ENCODE data around the gene NLRP3.
"Not testable (repeated sequence)": the region's sequence is repeated elsewhere in the genome, so short reads cannot be mapped to it uniquely, and the experiment has no call there.

The NLRP3 gene

GRCh38 chr1:247472035-247472434, 56.1 kb downstream of the NLRP3 start:
- DNase-seq, result no peak

DNA sequence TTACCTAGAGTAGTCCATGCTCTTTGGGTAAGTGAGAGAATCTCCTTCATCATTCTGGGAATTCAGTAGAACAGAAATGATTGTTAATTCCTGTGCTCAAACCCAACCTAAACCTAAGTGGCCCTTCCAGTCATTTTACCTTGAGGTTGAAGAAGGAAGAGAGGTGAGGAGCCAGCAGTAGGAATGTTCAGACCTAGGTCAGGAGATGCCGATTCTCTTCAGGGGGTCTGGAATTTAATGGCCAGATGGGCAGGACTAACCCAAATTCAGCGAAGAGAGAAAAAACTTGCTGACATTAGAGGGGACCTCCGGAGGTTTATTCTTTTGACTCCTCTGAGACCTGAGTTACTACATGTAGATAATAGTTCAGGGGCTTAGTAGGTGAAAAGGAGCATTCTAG, 58.4 kb downstream of the NLRP3 start:
- no peak for DNase-seq

DNA sequence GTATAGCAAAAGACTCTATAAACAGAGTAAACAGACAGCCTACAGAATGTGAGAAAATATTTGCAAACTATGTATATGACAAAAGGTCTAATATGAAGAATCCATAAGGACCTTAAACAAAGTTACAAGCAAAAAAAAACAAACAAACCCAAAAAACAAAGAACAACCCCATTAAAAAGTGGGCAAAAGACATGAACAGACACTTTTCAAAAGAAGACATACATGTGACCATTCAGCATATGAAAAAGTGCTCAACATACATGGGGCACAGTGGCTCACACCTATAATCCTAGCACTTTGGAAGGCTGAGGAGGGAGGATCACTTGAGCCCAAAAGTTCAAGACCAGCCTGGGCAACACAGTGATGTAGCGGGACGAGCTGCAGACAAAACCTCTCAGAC, 59.8 kb downstream of the NLRP3 start:
- no peak for DNase-seq

- DNase-seq, result not testable (repeated sequence)
Observed at GRCh38 chr1:247476328-247477058, 60.5 kb downstream of the NLRP3 start.

- DNase-seq, result no peak
Observed at GRCh38 chr1:247482747-247483146, 66.8 kb downstream of the NLRP3 start.

DNA sequence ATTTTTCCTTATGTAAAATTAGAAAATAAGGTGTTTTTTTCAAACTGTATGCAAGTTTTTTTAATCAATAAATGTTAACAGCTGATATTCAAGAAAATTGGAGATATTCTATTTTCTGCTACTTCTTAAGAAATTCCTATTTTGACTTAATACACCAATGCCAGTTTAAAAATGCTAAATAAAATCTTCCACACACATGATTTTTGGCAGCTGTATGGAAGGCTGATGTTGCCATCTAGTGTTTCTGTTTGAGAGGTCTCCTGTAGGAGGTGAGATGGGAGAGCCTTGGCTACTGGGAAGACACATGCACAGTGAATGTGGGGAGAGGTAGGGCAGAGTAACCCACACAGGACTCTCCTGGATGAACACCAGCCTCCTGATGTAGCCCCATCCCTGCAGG, 71.1 kb downstream of the NLRP3 start:
- DNase-seq, result peak; percentile 23 to 35

- no peak for DNase-seq
Observed at GRCh38 chr1:247491328-247491727, 75.4 kb downstream of the NLRP3 start.

DNA sequence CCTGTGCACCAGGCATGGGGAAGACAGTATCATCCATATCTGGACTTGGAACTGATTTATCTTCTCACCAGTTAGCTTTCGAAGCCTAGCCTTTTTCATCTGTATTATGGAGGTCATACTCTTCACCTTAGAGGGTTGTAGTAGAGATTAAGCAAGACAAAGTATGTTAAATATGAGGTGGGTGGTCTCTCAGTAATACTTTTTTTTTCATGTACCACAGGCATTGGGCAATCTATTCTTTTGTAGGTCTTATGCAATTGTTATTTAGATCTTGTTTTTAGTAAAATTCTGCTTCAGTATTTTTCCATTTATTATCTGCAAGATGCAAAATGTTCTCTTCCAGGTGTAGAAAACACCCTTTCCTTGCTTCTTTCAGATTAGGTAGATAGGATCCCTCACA, 77.1 kb downstream of the NLRP3 start:
- no peak for DNase-seq

DNA sequence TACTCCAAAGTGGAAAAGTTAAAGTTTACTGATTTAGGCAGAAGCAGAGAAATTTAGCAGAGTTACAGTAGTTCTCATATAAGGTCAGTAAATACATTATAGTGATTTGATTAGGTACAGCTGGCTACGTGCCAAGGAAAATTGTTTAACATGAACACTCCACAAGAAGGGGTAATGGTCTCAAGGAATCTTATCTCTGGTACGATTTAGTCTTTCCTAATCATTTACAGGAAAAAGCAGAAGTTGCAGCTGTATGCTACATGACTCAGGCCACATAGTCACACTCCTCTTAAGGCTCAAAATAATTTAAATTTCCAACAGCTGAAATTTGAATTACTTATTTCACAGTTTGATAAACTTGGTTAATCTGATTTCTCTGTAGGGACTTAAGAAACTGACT, 78.8 kb downstream of the NLRP3 start:
- no peak for DNase-seq

DNA sequence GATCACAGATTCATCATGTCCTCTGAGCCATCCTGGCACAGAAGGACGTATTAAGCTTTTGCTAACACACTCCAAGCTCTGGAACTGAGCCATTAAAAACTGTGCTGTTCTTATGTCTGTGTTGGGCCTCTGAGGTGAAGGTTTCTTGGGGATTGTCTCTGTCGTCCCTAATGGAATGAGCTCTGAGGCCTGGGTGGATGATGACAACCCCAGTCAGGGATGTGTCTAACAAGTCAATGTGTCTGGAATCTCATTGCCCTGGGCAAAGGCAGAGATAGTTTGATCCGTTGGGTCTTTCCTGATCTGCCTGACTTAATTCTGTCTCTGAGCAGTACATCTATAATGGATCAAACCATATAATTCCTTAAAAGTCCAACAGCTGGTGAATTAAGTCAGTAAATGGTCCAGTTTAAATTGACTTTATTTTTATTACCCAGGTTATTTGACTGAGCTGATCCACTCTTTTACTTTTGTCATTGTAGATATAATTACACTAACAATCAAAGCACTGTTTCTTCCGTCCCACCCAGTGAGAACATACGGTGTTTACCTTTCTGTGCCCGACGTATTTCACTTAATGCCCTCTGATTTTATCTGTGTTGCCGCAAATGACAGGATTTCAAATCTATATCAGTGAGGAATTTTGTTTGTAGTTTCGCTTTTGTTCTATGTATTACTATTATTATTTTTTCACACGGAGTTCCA, 80.8 kb downstream of the NLRP3 start:
- DNase-seq, result no peak

All from activated T-cell treated with anti-CD3 and anti-CD28 coated beads, Interleukin-2, amount 50 U/mL, for 48 hours (primary cell).